Activated CD4-positive, alpha-beta memory T cell treated with anti-CD3 and anti-CD28 coated beads for 36 hours (primary cell): ENCODE data around the gene SYK. TPM values are rescaled to one million over a fixed set of nuclear protein-coding genes. Genes with fewer than 3 reads are reported as not detected.

Source experiments
- CTCF ChIA-PET: fragments of 350-600 bp; sonication (Branson Sonifier 250); formaldehyde crosslinking; loops from one replicate; lab custom pipeline; 2021; ENCODE audit warnings: antibody characterized with exemption, inconsistent platforms; lab: Charles Lee
- POLR2A ChIA-PET: fragments of 350-600 bp; sonication (Branson Sonifier 250); formaldehyde crosslinking; loops from one replicate; lab custom pipeline; 2021; ENCODE audit warnings: antibody characterized with exemption; lab: Charles Lee
- DNase-seq: peaks from one replicate; pipeline ENCODE4 v3.0.0-alpha.2; 2020
- H3K27ac Mint-ChIP-seq: one replicate; pipeline ENCODE4 v1.8.0; 2021; ENCODE audit warnings: mixed read lengths
- H3K27me3 Mint-ChIP-seq: one replicate; pipeline ENCODE4 v1.8.0; 2021; ENCODE audit warnings: mixed read lengths
- H3K36me3 Mint-ChIP-seq: one replicate; pipeline ENCODE4 v1.8.0; 2021; ENCODE audit warnings: mixed read lengths
- H3K4me1 Mint-ChIP-seq: one replicate; pipeline ENCODE4 v1.8.0; 2021; ENCODE audit warnings: low read depth, mixed read lengths
- H3K4me3 Mint-ChIP-seq: one replicate; pipeline ENCODE4 v1.8.0; 2021; ENCODE audit warnings: mild to moderate bottlenecking, mixed read lengths
- H3K9me3 Mint-ChIP-seq: one replicate; pipeline ENCODE4 v1.8.0; 2021; ENCODE audit warnings: mixed read lengths
- intact Hi-C: fragments of 100-400 bp; cut with micrococcal nuclease; formaldehyde crosslinking; loops from one replicate; pipeline ENCODE4 v1.15.1; 2023
- total RNA-seq, 2 experiments: library from RNA; stranded (reverse); gene quantifications; one replicate each; pipeline ENCODE4 v1.2.3, GENCODE V29; 2021

SYK gene
- total RNA-seq, 2 experiments from 2014 or later: not detected

- intact Hi-C loops: no loop called here
- Mint-ChIP-seq H3K4me3 (no peak overlapping the region), H3K9me3 (no peaks in the 10 kb centered on the region), H3K27me3 (peaks cover 5% of the 10 kb centered on the region), H3K27ac (no peak overlapping the region), H3K4me1 (no peaks in the 10 kb centered on the region), H3K36me3 (no peaks in the 10 kb centered on the region)
- DNase-seq: no peak
- ChIA-PET CTCF (interaction anchor here (1.7 kb wide), 1 partner anchor 8 kb away, joined by 9 read pairs; no protein-coding TSS in a partner anchor), POLR2A (no interaction called here)
Measured at GRCh38 chr9:90906316-90907055, 104.9 kb downstream of the SYK start.

- Mint-ChIP-seq H3K36me3 (no peaks in the 10 kb centered on the region), H3K9me3 (no peaks in the 10 kb centered on the region), H3K4me3 (no peak overlapping the region), H3K27me3 (peaks cover 5% of the 10 kb centered on the region), H3K4me1 (no peaks in the 10 kb centered on the region), H3K27ac (no peak overlapping the region)
- CTCF ChIA-PET: interaction anchor here (1.7 kb wide), 1 partner anchor 8 kb away, joined by 9 read pairs; no protein-coding TSS in a partner anchor
- intact Hi-C loops: no loop called here
- POLR2A ChIA-PET: no interaction called here
- DNase-seq: no peak
Measured at GRCh38 chr9:90907056-90907445, 105.4 kb downstream of the SYK start.

GRCh38 chr9:90907790-90908189 is 106.2 kb downstream of the SYK start:
- intact Hi-C loops: no loop called here
- ChIA-PET POLR2A (no interaction called here), CTCF (no interaction called here)
- no peaks in the 10 kb centered on the region for H3K9me3 Mint-ChIP-seq
- H3K36me3 Mint-ChIP-seq: no peaks in the 10 kb centered on the region
- DNase-seq: no peak
- H3K4me3 Mint-ChIP-seq: no peak overlapping the region
- no peak overlapping the region for H3K27ac Mint-ChIP-seq
- H3K4me1 Mint-ChIP-seq: no peaks in the 10 kb centered on the region
- H3K27me3 Mint-ChIP-seq: peaks cover 5% of the 10 kb centered on the region

- Mint-ChIP-seq H3K27ac (no peak overlapping the region), H3K36me3 (no peaks in the 10 kb centered on the region), H3K9me3 (no peaks in the 10 kb centered on the region), H3K4me1 (no peaks in the 10 kb centered on the region), H3K4me3 (no peak overlapping the region), H3K27me3 (peaks cover 5% of the 10 kb centered on the region)
- ChIA-PET POLR2A (no interaction called here), CTCF (interaction anchor here (0.6 to 0.9 kb wide), 2 partner anchors 668 to 826 kb away, joined by 3 read pairs; no protein-coding TSS in a partner anchor)
- DNase-seq: no peak
- intact Hi-C loops: no loop called here
Measured at GRCh38 chr9:90909225-90909624, 107.6 kb downstream of the SYK start.

- CTCF ChIA-PET: interaction anchor here (0.6 to 1.4 kb wide), 3 partner anchors 667 to 825 kb away, joined by 3 read pairs; no protein-coding TSS in a partner anchor
- Mint-ChIP-seq H3K9me3 (no peaks in the 10 kb centered on the region), H3K27ac (no peak overlapping the region)
Measured at GRCh38 chr9:90909747-90910283, 108.2 kb downstream of the SYK start.

GRCh38 chr9:90914196-90914595 is 112.6 kb downstream of the SYK start:
- POLR2A ChIA-PET: no interaction called here
- H3K36me3 Mint-ChIP-seq: no peaks in the 10 kb centered on the region
- H3K9me3 Mint-ChIP-seq: no peaks in the 10 kb centered on the region
- no peak overlapping the region for H3K4me3 Mint-ChIP-seq
- H3K4me1 Mint-ChIP-seq: no peaks in the 10 kb centered on the region
- CTCF ChIA-PET: interaction anchor here (0.6 to 4.3 kb wide), 48 partner anchors 8 to 1034 kb away, joined by 3 to 84 read pairs (median 4); partner anchors contain the start of gene NFIL3
- no peak overlapping the region for H3K27ac Mint-ChIP-seq
- no peak for DNase-seq
- intact Hi-C loops: no loop called here
- no peaks in the 10 kb centered on the region for H3K27me3 Mint-ChIP-seq

More at GRCh38 chr9:90909747-90910283, 108.2 kb downstream of the SYK start:
- no peak for DNase-seq
- H3K4me1 Mint-ChIP-seq: no peaks in the 10 kb centered on the region
- intact Hi-C loops: no loop called here
- H3K36me3 Mint-ChIP-seq: no peaks in the 10 kb centered on the region
- peaks cover 3% of the 10 kb centered on the region for H3K27me3 Mint-ChIP-seq
- H3K4me3 Mint-ChIP-seq: no peak overlapping the region
- POLR2A ChIA-PET: no interaction called here

- Mint-ChIP-seq H3K4me1 (no peaks in the 10 kb centered on the region), H3K27ac (no peak overlapping the region), H3K4me3 (no peak overlapping the region), H3K36me3 (no peaks in the 10 kb centered on the region), H3K27me3 (no peaks in the 10 kb centered on the region), H3K9me3 (no peaks in the 10 kb centered on the region)
- DNase-seq: peak; percentile 81
- intact Hi-C loops: loop anchor here (1.0 to 5.0 kb wide), 5 partner anchors 67 to 812 kb away; no protein-coding TSS in a partner anchor
- ChIA-PET CTCF (interaction anchor here (0.6 to 4.3 kb wide), 74 partner anchors 8 to 1035 kb away, joined by 3 to 84 read pairs (median 4); partner anchors contain the start of genes NFIL3 and ROR2), POLR2A (interaction anchor here (0.6 kb wide), 1 partner anchor 109 kb away, joined by 3 read pairs; no protein-coding TSS in a partner anchor)
Measured at GRCh38 chr9:90914868-90915483, 113.4 kb downstream of the SYK start.

- no peaks in the 10 kb centered on the region for H3K4me1 Mint-ChIP-seq
- POLR2A ChIA-PET: interaction anchor here (0.8 kb wide), 1 partner anchor 520 kb away, joined by 3 read pairs; no protein-coding TSS in a partner anchor
- CTCF ChIA-PET: interaction anchor here (0.6 to 4.3 kb wide), 52 partner anchors 7 to 819 kb away, joined by 3 to 84 read pairs (median 5); partner anchors contain the start of gene NFIL3
- intact Hi-C loops: loop anchor here (1.0 to 5.0 kb wide), 5 partner anchors 67 to 812 kb away; no protein-coding TSS in a partner anchor
- no peaks in the 10 kb centered on the region for H3K9me3 Mint-ChIP-seq
- H3K36me3 Mint-ChIP-seq: no peaks in the 10 kb centered on the region
- no peaks in the 10 kb centered on the region for H3K27me3 Mint-ChIP-seq
- no peak overlapping the region for H3K27ac Mint-ChIP-seq
- DNase-seq: peak; percentile 62
- H3K4me3 Mint-ChIP-seq: no peak overlapping the region
Measured at GRCh38 chr9:90915693-90916092, 114.1 kb downstream of the SYK start.

- CTCF ChIA-PET: interaction anchor here (0.6 to 4.3 kb wide), 35 partner anchors 11 to 818 kb away, joined by 3 to 84 read pairs (median 6); partner anchors contain the start of gene NFIL3
- no peaks in the 10 kb centered on the region for H3K27me3 Mint-ChIP-seq
- no peaks in the 10 kb centered on the region for H3K36me3 Mint-ChIP-seq
- H3K4me3 Mint-ChIP-seq: no peak overlapping the region
- H3K4me1 Mint-ChIP-seq: no peaks in the 10 kb centered on the region
- POLR2A ChIA-PET: interaction anchor here (0.8 kb wide), 1 partner anchor 519 kb away, joined by 3 read pairs; no protein-coding TSS in a partner anchor
- intact Hi-C loops: loop anchor here (5.0 kb wide), 1 partner anchor 66 kb away; no protein-coding TSS in a partner anchor
- no peak for DNase-seq
- H3K9me3 Mint-ChIP-seq: no peaks in the 10 kb centered on the region
- H3K27ac Mint-ChIP-seq: no peak overlapping the region
Measured at GRCh38 chr9:90916147-90916734, 114.6 kb downstream of the SYK start.

- peaks cover 8% of the 10 kb centered on the region for H3K27me3 Mint-ChIP-seq
- POLR2A ChIA-PET: no interaction called here
- CTCF ChIA-PET: no interaction called here
- H3K27ac Mint-ChIP-seq: no peak overlapping the region
- H3K36me3 Mint-ChIP-seq: no peaks in the 10 kb centered on the region
- no peaks in the 10 kb centered on the region for H3K9me3 Mint-ChIP-seq
- H3K4me1 Mint-ChIP-seq: peaks cover 2% of the 10 kb centered on the region
- DNase-seq: no peak
- H3K4me3 Mint-ChIP-seq: no peak overlapping the region
- intact Hi-C loops: loop anchor here (5.0 kb wide), 1 partner anchor 62 kb away; no protein-coding TSS in a partner anchor
Measured at GRCh38 chr9:90919883-90920282, 118.3 kb downstream of the SYK start.

GRCh38 chr9:90921104-90921503 is 119.5 kb downstream of the SYK start:
- no peak overlapping the region for H3K4me3 Mint-ChIP-seq
- intact Hi-C loops: no loop called here

More at GRCh38 chr9:90921104-90921503, 119.5 kb downstream of the SYK start:
- Mint-ChIP-seq H3K4me1 (peaks cover 2% of the 10 kb centered on the region), H3K9me3 (no peaks in the 10 kb centered on the region), H3K27ac (no peak overlapping the region), H3K27me3 (peaks cover 13% of the 10 kb centered on the region), H3K36me3 (no peaks in the 10 kb centered on the region)
- POLR2A ChIA-PET: no interaction called here
- DNase-seq: no peak
- CTCF ChIA-PET: no interaction called here
